NOMO-1 treated with DMSO at 0.1 percent for 48 hours (cell line): Measurements from ENCODE around the gene COPS2.
A peak's percentile ranks its signal among the peaks of the same experiment; 100 is the strongest.
"Not testable (repeated sequence)": the region's sequence is repeated elsewhere in the genome, so short reads cannot be mapped to it uniquely, and the experiment has no call there.

ENCODE experiments used
- DNase-seq: peaks from one replicate; lab custom pipeline; 2025; ENCODE audit not compliant: unreplicated experiment; lab: John Stamatoyannopoulos, UW

Gene COPS2

DNA sequence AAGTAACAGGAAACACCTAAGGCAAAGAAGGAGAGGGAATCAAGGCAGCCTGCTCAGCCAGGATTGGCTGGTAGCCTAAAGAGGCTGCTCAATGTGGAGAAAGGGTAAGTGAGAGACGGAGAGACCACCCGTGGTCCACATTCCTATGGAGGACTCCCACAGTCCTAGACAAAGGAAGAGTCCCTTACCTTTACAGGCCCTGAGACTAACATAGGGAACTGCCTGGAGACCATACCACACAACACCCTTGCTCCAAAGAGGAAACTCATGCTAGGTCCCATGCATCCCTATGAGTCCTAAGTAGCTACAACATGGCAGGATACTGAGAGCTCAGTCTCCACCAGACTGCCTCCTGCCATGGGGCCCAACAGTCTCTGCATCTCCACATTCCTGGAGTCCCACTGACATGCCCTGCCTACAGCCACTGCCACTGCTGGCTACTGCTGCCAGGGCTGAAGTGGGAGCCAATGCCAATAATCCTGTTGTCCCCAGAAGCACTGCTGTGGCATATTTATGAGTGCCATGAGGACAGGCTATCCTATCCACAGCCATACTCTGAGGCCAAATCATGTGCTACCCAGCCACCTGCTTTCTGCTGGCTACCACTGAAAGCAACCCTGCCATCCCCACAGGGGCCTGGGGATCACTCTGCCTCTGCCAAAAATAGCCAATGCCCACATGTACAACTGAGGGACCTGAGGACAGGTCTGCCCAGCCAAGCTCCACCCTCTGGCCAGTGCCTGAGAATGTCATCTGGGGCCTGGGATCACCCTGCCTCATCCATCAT is 45.0 kb downstream of the COPS2 start:
- no peak for DNase-seq

- DNase-seq: no peak
These were observed 52.4 kb downstream of the COPS2 start for GRCh38 chr15:49103002-49103401.

- DNase-seq: no peak
These were observed 53.9 kb downstream of the COPS2 start for GRCh38 chr15:49101536-49101935.

GRCh38 chr15:49096090-49096750 is 59.2 kb downstream of the COPS2 start:
- peak; percentile 15 for DNase-seq

DNA sequence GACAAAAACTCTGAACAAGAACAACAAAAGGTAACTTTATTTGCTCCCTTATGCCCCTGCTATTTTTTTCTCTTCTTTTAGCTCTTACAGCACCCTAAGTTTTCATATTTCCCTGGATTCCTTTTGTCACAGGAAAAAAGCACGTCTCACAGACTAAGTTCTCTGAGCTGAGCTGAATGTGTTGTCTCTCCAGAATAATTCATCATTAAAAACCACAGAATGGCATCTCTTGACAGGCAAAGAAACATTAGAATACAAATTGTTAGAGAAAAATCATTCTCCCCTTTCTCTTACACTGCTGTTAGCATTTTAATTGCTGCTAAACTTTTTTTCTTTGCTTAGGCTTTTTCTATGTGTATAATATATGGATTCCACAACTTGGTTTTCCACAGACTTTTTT is 60.5 kb downstream of the COPS2 start:
- no peak for DNase-seq

- no peak for DNase-seq
These were observed 61.9 kb downstream of the COPS2 start for GRCh38 chr15:49093252-49094105.

- no peak for DNase-seq
These were observed 66.4 kb downstream of the COPS2 start for GRCh38 chr15:49088996-49089395.

DNA sequence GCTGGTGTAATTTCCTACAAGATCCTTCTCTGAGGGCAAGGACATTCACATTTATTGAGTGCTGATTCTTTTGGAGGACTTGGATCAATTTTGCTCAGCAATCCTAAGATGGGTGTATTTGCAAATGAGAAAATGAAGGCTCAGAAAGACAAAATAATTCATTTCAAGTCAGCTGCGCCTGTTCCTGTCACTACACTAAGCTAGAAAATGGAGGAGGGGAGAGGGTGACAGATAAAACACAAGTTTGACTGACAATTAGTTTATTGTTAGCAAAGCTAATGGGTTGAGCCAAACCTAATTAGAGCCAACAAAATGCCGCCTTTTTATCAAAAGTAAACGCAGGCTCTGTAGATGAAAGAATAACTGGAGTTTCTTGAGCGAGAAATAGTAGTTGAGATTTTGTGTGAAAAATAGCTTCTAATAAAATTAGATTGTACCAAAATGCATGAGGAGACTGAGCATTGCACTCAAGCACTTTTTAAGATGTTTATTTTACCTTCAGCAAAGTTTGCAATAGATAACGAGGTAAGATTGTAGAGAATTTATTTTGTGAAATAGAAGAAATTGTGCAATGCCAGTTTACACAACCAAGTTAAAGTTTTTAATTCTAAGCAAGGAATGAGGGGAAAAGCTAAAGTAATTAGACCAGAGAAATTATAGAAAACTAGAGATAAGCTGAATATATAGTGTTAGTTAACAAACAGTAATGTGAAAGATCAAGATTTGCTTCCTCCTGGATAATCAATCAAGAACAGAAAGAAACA is 69.5 kb downstream of the COPS2 start:
- no peak for DNase-seq

GRCh38 chr15:49084285-49084570 is 71.2 kb downstream of the COPS2 start:
- no peak for DNase-seq

GRCh38 chr15:49083401-49084284 is 71.8 kb downstream of the COPS2 start:
- no peak for DNase-seq

- no peak for DNase-seq
These were observed 72.4 kb downstream of the COPS2 start for GRCh38 chr15:49082960-49083359.

GRCh38 chr15:49079340-49080039 is 75.9 kb downstream of the COPS2 start:
- no peak for DNase-seq

- DNase-seq: peak; percentile 63
These were observed 79.5 kb downstream of the COPS2 start for GRCh38 chr15:49075881-49076280.

- DNase-seq: not testable (repeated sequence)
These were observed 80.7 kb downstream of the COPS2 start for GRCh38 chr15:49074589-49075287.
